HG03442 (cell line): ENCODE data around the gene PTGR1.
"Not testable (repeated sequence)": the region's sequence is repeated elsewhere in the genome, so short reads cannot be mapped to it uniquely, and the experiment has no call there.

Experiments used
- ATAC-seq: cut with Tn5 transposase; IDR thresholded peaks from one replicate; pipeline ENCODE4 v1.9.1; 2021; ENCODE audit warnings: mild to moderate bottlenecking, moderate library complexity; ENCODE audit not compliant: unreplicated experiment

Gene PTGR1

GRCh38 chr9:111599092-111599954, at the start of gene PTGR1:
TSS of gene PTGR1 (minus strand) at chr9:111599647. CDS start at chr9:111597422, 2,225 bp downstream.
- ATAC-seq: peak; percentile 38

GRCh38 chr9:111649016-111649415, 49.6 kb upstream of the PTGR1 start:
- no peak for ATAC-seq

GRCh38 chr9:111648066-111648465, 48.6 kb upstream of the PTGR1 start:
- ATAC-seq: no peak

GRCh38 chr9:111646417-111646816, 47.0 kb upstream of the PTGR1 start:
- no peak for ATAC-seq

- ATAC-seq: no peak
These were observed 46.4 kb upstream of the PTGR1 start for GRCh38 chr9:111645806-111646205.

- no peak for ATAC-seq
These were observed 44.8 kb upstream of the PTGR1 start for GRCh38 chr9:111644195-111644772.

GRCh38 chr9:111637421-111637950, 38.0 kb upstream of the PTGR1 start:
- no peak for ATAC-seq

- no peak for ATAC-seq
These were observed 35.4 kb upstream of the PTGR1 start for GRCh38 chr9:111634860-111635259.

GRCh38 chr9:111633389-111633736, 33.9 kb upstream of the PTGR1 start:
- no peak for ATAC-seq

GRCh38 chr9:111632695-111633388, 33.4 kb upstream of the PTGR1 start:
- no peak for ATAC-seq

- ATAC-seq: no peak
These were observed 32.6 kb upstream of the PTGR1 start for GRCh38 chr9:111632060-111632459.

- ATAC-seq: peak; percentile 97
These were observed 31.9 kb upstream of the PTGR1 start, which contains the start of gene DNAJC25 for GRCh38 chr9:111631214-111631971. TSS of gene DNAJC25 (plus strand) at chr9:111631334. CDS start at chr9:111631408, 74 bp downstream.

- no peak for ATAC-seq
These were observed 31.4 kb upstream of the PTGR1 start for GRCh38 chr9:111630964-111631213.

- ATAC-seq: peak; percentile 12
These were observed 30.9 kb upstream of the PTGR1 start for GRCh38 chr9:111630182-111630963.

GRCh38 chr9:111628411-111628810, 29.0 kb upstream of the PTGR1 start:
- no peak for ATAC-seq

GRCh38 chr9:111627260-111627963, 28.0 kb upstream of the PTGR1 start:
- ATAC-seq: no peak

- ATAC-seq: no peak
These were observed 23.2 kb upstream of the PTGR1 start for GRCh38 chr9:111622626-111623025.

GRCh38 chr9:111621895-111622480, 22.5 kb upstream of the PTGR1 start:
- peak; percentile 60 for ATAC-seq

GRCh38 chr9:111617349-111617748, 17.9 kb upstream of the PTGR1 start:
- ATAC-seq: not testable (repeated sequence)
